Measurements from ENCODE around the gene ESR1. TPM values are rescaled to one million over a fixed set of nuclear protein-coding genes. Genes with fewer than 3 reads are reported as not detected.
"Not testable (repeated sequence)": the region's sequence is repeated elsewhere in the genome, so short reads cannot be mapped to it uniquely, and the experiment has no call there.

Gene ESR1
- total RNA-seq, 4 donors from 2014 or later: 0.13 to 7.4 TPM; not detected in 2

GRCh38 chr6:152136449-152136825, 329.0 kb downstream of the ESR1 start:
- DNase-seq: no peak
- Histone ChIP-seq H3K4me3 (no peak overlapping the region), H3K27ac (no peak overlapping the region), H3K4me1 (no peaks in the 10 kb centered on the region), H3K36me3 (peaks cover 0 to 64% (median 0%) of the 10 kb centered on the region in 3 donors), H3K27me3 (no peaks in the 10 kb centered on the region), H3K9me3 (no peaks in the 10 kb centered on the region)
- TF ChIP-seq CTCF (IDR thresholded peaks at IDR 0.05): no peak
- no peak for TF ChIP-seq POLR2A (IDR thresholded peaks at IDR 0.05)

GRCh38 chr6:152138344-152138743, 330.9 kb downstream of the ESR1 start:
- peaks cover 0 to 49% (median 0%) of the 10 kb centered on the region in 3 donors for H3K36me3 ChIP-seq
- H3K27me3 ChIP-seq, H3K27ac ChIP-seq, H3K9me3 ChIP-seq, H3K4me1 ChIP-seq, H3K4me3 ChIP-seq, DNase-seq: not testable (repeated sequence)

GRCh38 chr6:152142105-152142504, 334.6 kb downstream of the ESR1 start:
- H3K4me3 ChIP-seq: no peak overlapping the region
- TF ChIP-seq CTCF (IDR thresholded peaks at IDR 0.05): no peak
- no peak for TF ChIP-seq POLR2A (IDR thresholded peaks at IDR 0.05)
- H3K9me3 ChIP-seq: no peaks in the 10 kb centered on the region
- peaks cover 0 to 19% (median 0%) of the 10 kb centered on the region in 3 donors for H3K36me3 ChIP-seq
- H3K27ac ChIP-seq: no peak overlapping the region
- no peak for DNase-seq
- no peaks in the 10 kb centered on the region for H3K27me3 ChIP-seq
- no peaks in the 10 kb centered on the region for H3K4me1 ChIP-seq

GRCh38 chr6:152143359-152143758, 335.9 kb downstream of the ESR1 start:
- no peak overlapping the region for H3K27ac ChIP-seq

GRCh38 chr6:152146385-152146784, 338.9 kb downstream of the ESR1 start:
- Histone ChIP-seq H3K4me1 (no peaks in the 10 kb centered on the region), H3K36me3 (peaks cover 0 to 43% (median 0%) of the 10 kb centered on the region in 3 donors), H3K27ac (no peak overlapping the region), H3K27me3 (no peaks in the 10 kb centered on the region), H3K9me3 (no peaks in the 10 kb centered on the region), H3K4me3 (no peak overlapping the region)
- DNase-seq: no peak
- TF ChIP-seq POLR2A (IDR thresholded peaks at IDR 0.05) (no peak), CTCF (IDR thresholded peaks at IDR 0.05) (no peak)

More at GRCh38 chr6:152143359-152143758, 335.9 kb downstream of the ESR1 start:
- Histone ChIP-seq H3K4me1 (no peaks in the 10 kb centered on the region), H3K27me3 (no peaks in the 10 kb centered on the region), H3K9me3 (no peaks in the 10 kb centered on the region), H3K36me3 (peaks cover 0 to 29% (median 0%) of the 10 kb centered on the region in 3 donors), H3K4me3 (no peak overlapping the region)
- no peak for DNase-seq
- TF ChIP-seq CTCF (IDR thresholded peaks at IDR 0.05) (no peak), POLR2A (IDR thresholded peaks at IDR 0.05) (no peak)

GRCh38 chr6:152147269-152147668, 339.8 kb downstream of the ESR1 start:
- Histone ChIP-seq H3K27ac (no peak overlapping the region), H3K9me3 (no peaks in the 10 kb centered on the region), H3K4me1 (no peaks in the 10 kb centered on the region), H3K27me3 (no peaks in the 10 kb centered on the region), H3K36me3 (peaks cover 0 to 49% (median 0%) of the 10 kb centered on the region in 3 donors), H3K4me3 (no peak overlapping the region)
- no peak for DNase-seq
- no peak for TF ChIP-seq POLR2A (IDR thresholded peaks at IDR 0.05)
- no peak for TF ChIP-seq CTCF (IDR thresholded peaks at IDR 0.05)
